ENCODE data around the gene EDDM13. TPM values are rescaled to one million over a fixed set of nuclear protein-coding genes. Genes with fewer than 3 reads are reported as not detected.
"Not testable (repeated sequence)": the region's sequence is repeated elsewhere in the genome, so short reads cannot be mapped to it uniquely, and the experiment has no call there.

The EDDM13 gene
- total RNA-seq, 6 experiments from 2014 or later: not detected

DNA sequence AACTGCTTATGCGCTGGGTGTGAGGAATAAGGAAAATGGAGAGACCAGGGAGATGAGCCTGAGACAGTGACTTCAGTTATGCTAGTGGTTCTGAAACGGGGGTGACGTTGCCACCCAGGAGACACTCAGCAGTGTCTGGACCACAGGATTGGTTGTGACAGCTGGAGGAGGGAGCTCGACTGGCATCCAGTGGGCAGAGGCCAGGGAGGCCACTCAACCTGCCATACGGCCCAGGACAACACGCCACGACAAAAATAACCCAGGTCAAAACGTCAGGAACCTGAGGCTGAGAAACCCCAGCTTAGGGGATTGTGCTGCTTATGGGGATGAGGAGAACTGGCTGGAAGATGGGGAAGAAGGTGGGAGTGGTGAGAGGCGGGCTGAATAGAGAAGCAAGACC, 31.7 kb downstream of the EDDM13 start:
- no peak for TF ChIP-seq CTCF (IDR thresholded peaks at IDR 0.05)
- Mint-ChIP-seq H3K4me1 (ENCODE audit: low read depth) (no peaks in the 10 kb centered on the region), H3K36me3 (ENCODE audit: low read depth) (peaks cover 13% of the 10 kb centered on the region), H3K4me3 (no peak overlapping the region), H3K27ac (no peak overlapping the region), H3K9me3 (no peaks in the 10 kb centered on the region), H3K27me3 (ENCODE audit: insufficient read depth) (no peaks in the 10 kb centered on the region)
- no peak for DNase-seq

DNA sequence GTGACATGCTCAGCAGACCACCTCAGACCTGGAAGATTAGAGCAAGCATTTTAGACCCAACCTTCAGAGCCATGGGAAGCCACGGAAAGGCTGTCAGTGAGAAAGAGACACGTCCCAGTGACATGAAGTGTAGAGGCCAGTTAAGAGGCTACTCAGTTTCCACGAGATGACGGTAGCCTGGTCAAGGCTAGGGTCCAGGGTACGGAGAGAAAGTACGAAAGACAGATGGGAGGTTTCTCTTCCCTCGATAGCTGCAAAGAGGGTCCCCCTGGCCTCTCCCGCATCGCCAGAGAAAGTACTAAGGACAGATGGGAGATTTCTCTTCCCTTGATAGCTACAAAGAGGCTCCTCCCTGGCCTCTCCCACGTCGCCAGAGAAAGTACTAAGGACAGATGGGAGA, 33.5 kb downstream of the EDDM13 start:
- H3K9me3 Mint-ChIP-seq: no peaks in the 10 kb centered on the region
- H3K27ac Mint-ChIP-seq: no peak overlapping the region
- TF ChIP-seq CTCF (IDR thresholded peaks at IDR 0.05): no peak
- no peaks in the 10 kb centered on the region for H3K4me1 Mint-ChIP-seq (ENCODE audit: low read depth)
- H3K27me3 Mint-ChIP-seq (ENCODE audit: insufficient read depth): no peaks in the 10 kb centered on the region
- H3K4me3 Mint-ChIP-seq: no peak overlapping the region
- peaks cover 17% of the 10 kb centered on the region for H3K36me3 Mint-ChIP-seq (ENCODE audit: low read depth)
- DNase-seq: no peak

DNA sequence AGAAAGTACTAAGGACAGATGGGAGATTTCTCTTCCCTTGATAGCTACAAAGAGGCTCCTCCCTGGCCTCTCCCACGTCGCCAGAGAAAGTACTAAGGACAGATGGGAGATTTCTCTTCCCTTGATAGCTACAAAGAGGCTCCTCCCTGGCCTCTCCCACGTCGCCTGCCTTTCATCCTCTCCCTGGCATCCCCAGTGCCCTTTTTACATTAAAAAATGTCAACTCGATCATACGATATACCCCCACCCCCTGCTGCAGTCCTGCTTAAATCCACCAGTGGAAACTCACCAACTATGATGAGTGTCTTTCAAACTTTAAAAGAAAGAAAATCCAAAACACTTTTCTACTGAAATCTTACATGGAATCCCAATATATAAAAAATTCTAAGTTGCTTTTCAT, 34.5 kb downstream of the EDDM13 start:
- H3K4me1 Mint-ChIP-seq (ENCODE audit: low read depth); H3K4me3 Mint-ChIP-seq; H3K9me3 Mint-ChIP-seq; H3K27me3 Mint-ChIP-seq (ENCODE audit: insufficient read depth); H3K27ac Mint-ChIP-seq; DNase-seq: not testable (repeated sequence)
- H3K36me3 Mint-ChIP-seq (ENCODE audit: low read depth): peaks cover 12% of the 10 kb centered on the region

GRCh38 chr19:56308792-56309191, 36.2 kb downstream of the EDDM13 start:
- H3K27me3 Mint-ChIP-seq (ENCODE audit: insufficient read depth): no peaks in the 10 kb centered on the region

DNA sequence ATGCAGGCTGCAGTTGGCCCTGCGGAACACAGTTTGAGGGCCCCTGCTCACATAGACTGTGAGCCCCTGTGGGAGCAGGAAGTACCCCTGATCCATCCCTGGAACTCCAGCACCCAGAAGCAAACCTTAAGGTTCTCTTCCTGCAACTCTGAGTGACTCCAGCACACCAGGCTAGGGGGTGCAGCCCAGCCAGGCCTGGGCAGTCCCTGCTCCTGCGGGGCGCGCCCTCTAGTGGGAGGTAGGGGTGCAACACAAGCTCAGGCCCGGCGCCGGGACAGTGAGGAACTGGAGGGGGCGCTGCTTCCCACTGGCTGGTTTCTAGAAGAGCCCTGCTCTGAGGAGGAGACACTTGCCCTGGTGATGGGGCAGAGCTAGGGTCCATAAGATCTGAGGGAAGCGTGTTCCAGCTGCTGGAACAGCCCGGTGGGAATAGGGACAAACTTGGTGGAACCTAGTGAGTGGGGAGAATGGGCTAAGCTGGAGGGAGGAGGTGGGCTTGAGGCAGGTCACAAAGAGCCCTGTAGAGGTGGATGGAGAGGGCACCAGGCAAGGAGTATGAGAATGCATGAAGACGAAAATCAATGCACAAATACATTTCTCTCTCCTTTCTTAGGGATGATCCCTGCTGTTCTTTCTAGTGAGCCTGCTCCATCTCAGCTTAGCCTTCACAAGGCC, 37.1 kb downstream of the EDDM13 start:
- Mint-ChIP-seq H3K27ac (no peak overlapping the region), H3K36me3 (ENCODE audit: low read depth) (peaks cover 12% of the 10 kb centered on the region), H3K9me3 (no peaks in the 10 kb centered on the region), H3K4me1 (ENCODE audit: low read depth) (peaks cover 14% of the 10 kb centered on the region), H3K27me3 (ENCODE audit: insufficient read depth) (no peaks in the 10 kb centered on the region), H3K4me3 (no peak overlapping the region)
- peak; percentile 91 for TF ChIP-seq CTCF (IDR thresholded peaks at IDR 0.05)
- peak; percentile 28 for DNase-seq

More at GRCh38 chr19:56308792-56309191, 36.2 kb downstream of the EDDM13 start:
- Mint-ChIP-seq H3K27ac (no peak overlapping the region), H3K4me3 (no peak overlapping the region), H3K4me1 (ENCODE audit: low read depth) (peaks cover 12% of the 10 kb centered on the region), H3K9me3 (no peaks in the 10 kb centered on the region), H3K36me3 (ENCODE audit: low read depth) (peaks cover 12% of the 10 kb centered on the region)
- no peak for DNase-seq
- TF ChIP-seq CTCF (IDR thresholded peaks at IDR 0.05): no peak

- no peak overlapping the region for H3K4me3 Mint-ChIP-seq
- DNase-seq: no peak
- peaks cover 16% of the 10 kb centered on the region for H3K4me1 Mint-ChIP-seq (ENCODE audit: low read depth)
- H3K27me3 Mint-ChIP-seq (ENCODE audit: insufficient read depth): no peaks in the 10 kb centered on the region
- H3K9me3 Mint-ChIP-seq: no peaks in the 10 kb centered on the region
- no peak overlapping the region for H3K27ac Mint-ChIP-seq
- peaks cover 12% of the 10 kb centered on the region for H3K36me3 Mint-ChIP-seq (ENCODE audit: low read depth)
- TF ChIP-seq CTCF (IDR thresholded peaks at IDR 0.05): no peak
Measured at GRCh38 chr19:56310462-56310861, 37.9 kb downstream of the EDDM13 start.
